ENCODE measurements around the gene NOMO2.
"Not testable (repeated sequence)": the region's sequence is repeated elsewhere in the genome, so short reads cannot be mapped to it uniquely, and the experiment has no call there.

Gene NOMO2, protein sequence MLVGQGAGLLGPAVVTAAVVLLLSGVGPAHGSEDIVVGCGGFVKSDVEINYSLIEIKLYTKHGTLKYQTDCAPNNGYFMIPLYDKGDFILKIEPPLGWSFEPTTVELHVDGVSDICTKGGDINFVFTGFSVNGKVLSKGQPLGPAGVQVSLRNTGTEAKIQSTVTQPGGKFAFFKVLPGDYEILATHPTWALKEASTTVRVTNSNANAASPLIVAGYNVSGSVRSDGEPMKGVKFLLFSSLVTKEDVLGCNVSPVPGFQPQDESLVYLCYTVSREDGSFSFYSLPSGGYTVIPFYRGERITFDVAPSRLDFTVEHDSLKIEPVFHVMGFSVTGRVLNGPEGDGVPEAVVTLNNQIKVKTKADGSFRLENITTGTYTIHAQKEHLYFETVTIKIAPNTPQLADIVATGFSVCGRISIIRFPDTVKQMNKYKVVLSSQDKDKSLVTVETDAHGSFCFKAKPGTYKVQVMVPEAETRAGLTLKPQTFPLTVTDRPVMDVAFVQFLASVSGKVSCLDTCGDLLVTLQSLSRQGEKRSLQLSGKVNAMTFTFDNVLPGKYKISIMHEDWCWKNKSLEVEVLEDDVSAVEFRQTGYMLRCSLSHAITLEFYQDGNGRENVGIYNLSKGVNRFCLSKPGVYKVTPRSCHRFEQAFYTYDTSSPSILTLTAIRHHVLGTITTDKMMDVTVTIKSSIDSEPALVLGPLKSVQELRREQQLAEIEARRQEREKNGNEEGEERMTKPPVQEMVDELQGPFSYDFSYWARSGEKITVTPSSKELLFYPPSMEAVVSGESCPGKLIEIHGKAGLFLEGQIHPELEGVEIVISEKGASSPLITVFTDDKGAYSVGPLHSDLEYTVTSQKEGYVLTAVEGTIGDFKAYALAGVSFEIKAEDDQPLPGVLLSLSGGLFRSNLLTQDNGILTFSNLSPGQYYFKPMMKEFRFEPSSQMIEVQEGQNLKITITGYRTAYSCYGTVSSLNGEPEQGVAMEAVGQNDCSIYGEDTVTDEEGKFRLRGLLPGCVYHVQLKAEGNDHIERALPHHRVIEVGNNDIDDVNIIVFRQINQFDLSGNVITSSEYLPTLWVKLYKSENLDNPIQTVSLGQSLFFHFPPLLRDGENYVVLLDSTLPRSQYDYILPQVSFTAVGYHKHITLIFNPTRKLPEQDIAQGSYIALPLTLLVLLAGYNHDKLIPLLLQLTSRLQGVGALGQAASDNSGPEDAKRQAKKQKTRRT

DNA sequence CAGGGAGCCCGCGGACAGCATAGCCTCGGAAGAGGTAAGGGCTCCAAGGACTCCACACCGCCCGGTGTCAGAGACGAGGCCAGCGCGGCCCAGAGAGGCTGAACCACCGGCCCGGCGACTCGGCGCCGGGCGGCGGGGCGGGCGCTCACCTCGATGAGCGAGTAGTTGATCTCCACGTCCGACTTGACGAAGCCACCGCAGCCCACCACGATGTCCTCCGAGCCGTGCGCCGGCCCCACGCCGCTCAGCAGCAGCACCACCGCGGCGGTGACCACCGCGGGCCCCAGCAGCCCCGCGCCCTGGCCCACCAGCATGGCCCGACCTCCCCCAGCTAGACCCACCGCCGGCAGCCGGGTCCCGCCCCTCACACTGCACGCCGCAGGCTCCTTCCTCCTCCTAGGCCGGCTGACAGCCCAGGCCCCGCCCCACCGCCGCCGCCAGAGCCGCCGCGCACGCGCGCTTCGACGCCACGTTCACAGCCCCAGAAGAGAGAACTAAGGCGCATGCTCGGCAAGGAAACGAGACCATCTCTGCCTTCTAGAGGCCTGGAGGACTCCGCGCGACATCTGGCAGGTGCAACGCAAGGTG, at the start of gene NOMO2:
NOMO2 (minus strand) TSS at position 371 of the 588 bp plus-strand sequence; CDS start at position 314, 57 bp downstream.
- not testable (repeated sequence) for DNase-seq

- DNase-seq, result not testable (repeated sequence)
These were observed 48.4 kb upstream of the NOMO2 start for GRCh38 chr16:18610147-18610803.

GRCh38 chr16:18608271-18608670, 46.4 kb upstream of the NOMO2 start:
- not testable (repeated sequence) for DNase-seq

GRCh38 chr16:18603572-18604246, 41.8 kb upstream of the NOMO2 start:
- not testable (repeated sequence) for DNase-seq

DNA sequence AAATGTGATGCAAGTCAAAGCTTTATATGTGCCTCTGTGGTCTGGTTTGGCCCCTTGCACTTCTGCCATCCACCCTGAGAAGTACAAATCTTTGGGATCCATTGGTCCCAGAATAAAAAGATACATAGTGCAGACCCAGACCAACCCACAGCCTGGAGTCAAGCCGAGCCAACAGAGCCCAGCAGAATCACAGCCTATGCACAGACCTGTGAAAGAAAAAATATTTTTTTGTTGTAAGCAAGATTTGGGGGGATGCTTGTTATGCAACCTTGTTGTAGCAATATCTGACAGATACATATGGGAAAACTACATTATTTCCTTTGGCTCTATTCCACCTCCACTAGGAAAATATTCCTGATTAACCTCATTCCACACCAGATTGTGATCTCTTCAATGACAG, 36.7 kb upstream of the NOMO2 start:
- DNase-seq, result not testable (repeated sequence)

GRCh38 chr16:18597734-18598133, 35.8 kb upstream of the NOMO2 start:
- not testable (repeated sequence) for DNase-seq

GRCh38 chr16:18597319-18597718, 35.4 kb upstream of the NOMO2 start:
- peak; percentile 4 for DNase-seq

GRCh38 chr16:18595796-18596195, 33.9 kb upstream of the NOMO2 start:
- not testable (repeated sequence) for DNase-seq

DNA sequence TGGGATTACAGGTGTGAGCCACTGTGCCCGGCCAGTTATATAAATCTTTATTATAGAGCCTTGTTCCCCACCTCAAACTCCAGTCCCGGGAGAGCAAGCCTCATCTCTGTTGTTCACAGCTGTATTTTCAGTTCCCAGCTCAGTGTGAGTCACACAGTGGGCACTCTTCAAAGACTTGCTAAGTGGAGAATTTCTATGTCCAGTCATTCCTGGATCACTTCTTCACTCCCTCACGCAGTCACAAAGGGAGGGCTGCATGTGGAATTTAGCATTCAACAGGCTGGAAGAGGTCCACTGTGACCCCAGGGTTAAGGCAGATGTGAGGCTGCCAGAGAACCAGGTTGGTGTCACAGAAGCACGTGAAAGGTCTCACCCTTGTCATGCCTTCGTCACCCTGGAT, 33.0 kb upstream of the NOMO2 start:
- not testable (repeated sequence) for DNase-seq

DNA sequence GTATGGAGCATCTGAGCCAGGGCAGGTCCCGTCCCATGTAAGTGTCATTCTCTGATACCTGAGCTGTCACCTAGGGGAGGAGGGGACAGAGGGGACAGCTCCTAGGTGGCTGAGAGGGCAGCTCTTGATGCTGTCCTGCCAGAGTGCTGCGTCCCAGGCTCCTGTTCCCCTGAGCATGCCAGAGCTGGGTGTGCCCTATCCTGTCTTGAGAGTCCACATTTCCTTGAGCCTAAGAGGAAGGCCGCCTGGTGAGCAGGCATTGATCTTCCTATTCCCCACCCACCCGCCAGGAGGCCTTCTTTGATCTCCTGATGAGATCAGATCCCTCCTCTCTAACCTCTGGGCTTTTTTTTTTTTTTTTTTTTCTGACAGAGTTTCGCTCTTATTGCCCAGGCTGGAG, 32.0 kb upstream of the NOMO2 start:
- not testable (repeated sequence) for DNase-seq

DNA sequence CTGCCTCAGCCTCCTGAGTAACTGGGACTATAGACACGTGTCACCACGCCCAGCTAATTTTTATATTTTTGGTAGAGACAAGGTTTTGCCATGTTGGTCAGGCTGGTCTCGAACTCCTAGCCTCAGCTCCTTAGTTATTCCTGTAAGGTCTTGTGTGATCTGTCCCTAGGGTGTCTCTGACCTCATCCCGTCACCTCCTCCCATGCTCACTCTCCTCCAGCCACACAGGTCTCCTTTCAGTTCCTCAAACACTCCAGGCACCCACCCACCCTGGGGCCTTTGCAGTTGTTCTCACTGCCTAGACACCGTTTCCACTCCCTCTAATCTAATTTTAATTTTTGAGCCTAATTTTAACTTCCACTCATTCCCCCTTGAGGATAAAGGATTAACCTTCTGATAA, 31.1 kb upstream of the NOMO2 start:
- DNase-seq, result not testable (repeated sequence)

GRCh38 chr16:18591908-18592307, 30.0 kb upstream of the NOMO2 start:
- DNase-seq, result peak; percentile 2

DNA sequence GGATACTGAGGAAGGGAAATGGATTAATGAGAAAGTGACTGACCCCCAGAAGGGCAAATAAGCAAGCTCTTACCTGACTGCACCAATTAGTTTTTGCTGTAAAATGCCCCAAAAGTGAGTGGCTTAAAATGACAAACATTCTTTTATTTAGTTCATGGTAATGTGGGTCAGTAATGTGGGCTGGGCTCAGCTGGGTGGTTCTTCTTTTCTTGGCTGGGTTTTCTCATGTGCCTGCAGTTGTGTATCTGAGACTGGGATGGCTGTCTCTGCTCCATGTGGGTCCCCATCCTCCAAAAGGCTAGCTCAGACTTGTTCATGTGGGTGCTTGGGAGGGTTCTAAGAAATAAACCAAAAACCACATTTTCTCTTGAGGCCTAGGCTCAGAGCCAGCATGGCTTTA, 29.5 kb upstream of the NOMO2 start:
- not testable (repeated sequence) for DNase-seq

- not testable (repeated sequence) for DNase-seq
These were observed 27.9 kb upstream of the NOMO2 start for GRCh38 chr16:18589806-18590205.

DNA sequence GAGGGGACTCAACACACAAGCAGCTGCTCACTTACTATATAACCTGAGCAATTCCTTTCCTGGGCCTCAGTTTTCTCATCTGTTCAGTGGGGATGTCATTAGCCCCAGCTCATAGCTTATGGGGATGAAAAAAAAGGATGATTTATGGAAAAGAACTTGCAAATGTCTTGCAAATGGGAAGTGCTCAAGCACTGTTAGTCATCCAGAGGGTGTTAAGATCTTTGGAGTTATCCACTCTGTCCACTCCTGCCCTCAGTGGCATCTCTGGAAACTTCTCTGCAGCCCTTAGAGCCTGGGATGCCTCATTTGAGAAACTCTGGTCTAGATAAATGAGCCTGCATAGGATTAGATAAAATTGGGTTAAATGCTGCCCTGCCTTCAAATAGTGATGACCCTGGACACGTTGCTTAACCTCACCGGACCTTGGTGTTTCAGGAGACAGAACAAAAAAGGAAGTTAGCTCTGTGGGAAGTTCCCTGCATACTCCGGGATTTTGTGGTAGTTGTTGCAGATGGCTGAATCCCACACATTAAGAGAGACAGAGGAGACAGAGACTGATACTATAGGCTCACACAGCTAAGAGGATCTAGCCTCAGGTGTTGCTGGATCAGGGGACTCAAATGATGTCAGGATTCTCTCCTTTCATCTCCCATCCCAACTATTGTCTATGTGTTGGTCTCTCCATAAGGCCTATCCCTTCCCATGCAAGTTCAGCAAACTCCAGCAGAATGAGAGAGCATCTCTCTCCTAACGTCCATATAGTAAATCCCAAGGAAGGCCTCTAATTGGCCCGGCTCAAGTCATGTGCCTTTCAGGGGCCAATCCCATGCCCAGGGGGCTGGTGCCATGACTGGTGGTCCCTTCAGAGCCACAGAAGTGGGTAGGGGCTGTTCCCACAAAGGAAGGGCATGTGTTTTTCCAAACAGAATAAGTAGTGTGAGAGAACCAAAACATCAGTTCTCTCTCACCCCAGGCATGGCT, 25.0 kb upstream of the NOMO2 start:
- not testable (repeated sequence) for DNase-seq

DNA sequence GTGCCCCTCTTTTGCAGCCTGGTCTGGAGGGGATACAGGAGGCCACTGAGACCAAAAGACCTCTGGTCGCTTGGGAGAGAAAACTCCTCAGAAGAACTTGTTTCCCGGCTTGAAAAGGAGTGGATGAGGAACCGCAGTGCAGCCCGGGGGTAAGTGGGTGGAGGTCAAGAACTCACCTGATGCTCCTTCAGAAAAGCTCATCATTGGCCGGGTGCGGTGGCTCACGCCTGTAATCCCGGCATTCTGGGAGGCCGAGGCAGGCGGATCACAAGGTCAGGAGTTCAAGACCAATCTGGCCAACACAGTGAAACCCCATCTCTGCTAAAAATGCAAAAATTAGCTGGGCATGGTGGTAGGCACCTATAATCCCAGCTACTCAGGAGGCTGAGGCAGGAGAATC, 23.9 kb upstream of the NOMO2 start:
- DNase-seq, result not testable (repeated sequence)

GRCh38 chr16:18582902-18583301, 21.0 kb upstream of the NOMO2 start:
- no peak for DNase-seq

DNA sequence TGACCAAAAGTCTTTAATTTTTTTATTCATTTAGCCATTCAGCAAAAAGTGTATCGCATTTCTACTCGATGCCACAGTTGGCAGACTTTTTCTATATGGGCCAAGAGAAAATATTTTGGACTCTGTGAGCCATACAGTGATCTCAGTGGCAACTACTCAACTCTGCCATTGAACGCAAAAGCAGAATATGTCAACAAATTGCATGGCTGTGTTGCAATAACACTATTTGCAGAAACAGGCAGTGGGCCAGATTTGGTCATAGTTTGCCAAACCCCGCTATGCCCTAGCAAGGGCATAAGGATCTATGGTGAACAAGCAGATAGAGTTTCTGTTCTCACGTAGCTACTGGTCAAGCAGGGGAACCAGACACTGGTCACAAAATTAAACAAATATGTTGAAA, 18.5 kb upstream of the NOMO2 start:
- DNase-seq, result not testable (repeated sequence)

- DNase-seq, result not testable (repeated sequence)
These were observed 17.4 kb upstream of the NOMO2 start for GRCh38 chr16:18579261-18579660.

DNA sequence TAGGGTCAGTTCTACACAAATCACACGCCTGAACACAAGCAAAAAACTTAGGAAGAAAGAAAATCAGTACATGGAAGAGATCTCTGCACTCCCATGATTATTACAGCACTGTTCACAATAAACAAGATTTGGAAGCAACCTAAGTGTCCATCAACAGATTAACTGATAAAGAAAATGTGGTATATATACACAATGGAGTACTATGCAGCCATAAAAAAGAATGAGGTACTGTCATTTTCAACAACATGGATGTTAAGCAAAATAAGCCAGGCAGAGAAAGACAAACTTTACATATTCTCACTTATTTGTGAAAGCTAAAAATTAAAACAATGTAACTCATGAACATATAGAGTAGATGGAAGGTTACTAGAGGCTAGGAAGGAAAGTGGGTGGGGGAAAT, 16.0 kb upstream of the NOMO2 start:
- DNase-seq, result not testable (repeated sequence)
